22Rv1 (cell line): Measurements from ENCODE around the gene SLC6A8.

Experiments
- H3K27ac ChIP-seq: fragments of 450-650 bp; 2 replicates; pipeline ENCODE4 v1.5.1; 2017
- CTCF ChIP-seq: fragments of 450-650 bp; IDR thresholded peaks from 2 replicates; pipeline ENCODE4 v1.5.1; 2017; ENCODE audit warnings: mild to moderate bottlenecking
- ZFX ChIP-seq: fragments of 450-650 bp; IDR thresholded peaks from 2 replicates; pipeline ENCODE4 v1.6.1; 2017; ENCODE audit warnings: antibody characterized with exemption, borderline replicate concordance

SLC6A8 gene

GRCh38 chrX:153687121-153688039 lies at the start of gene SLC6A8:
TSS of gene SLC6A8 (plus strand) at chrX:153687926. CDS start at chrX:153688575, 649 bp downstream.
- H3K27ac ChIP-seq, result peak within 1 kb of the TSS; percentile 61
- TF ChIP-seq CTCF (0 out of 2 replicates have a peak, but pooled peaks have one; percentile 2), ZFX (no peak)

GRCh38 chrX:153638041-153638371 lies 49.7 kb upstream of the SLC6A8 start:
- H3K27ac ChIP-seq, result no peak overlapping the region
- no peak for TF ChIP-seq CTCF
- no peak for TF ChIP-seq ZFX

GRCh38 chrX:153638436-153639176 lies 49.1 kb upstream of the SLC6A8 start:
- TF ChIP-seq CTCF (no peak), ZFX (no peak)
- H3K27ac ChIP-seq, result no peak overlapping the region

GRCh38 chrX:153639177-153640044 lies 48.3 kb upstream of the SLC6A8 start:
- no peak overlapping the region for H3K27ac ChIP-seq
- TF ChIP-seq CTCF (no peak), ZFX (no peak)

- H3K27ac ChIP-seq, result no peak overlapping the region
- no peak for TF ChIP-seq CTCF
- no peak for TF ChIP-seq ZFX
These were observed 47.6 kb upstream of the SLC6A8 start for GRCh38 chrX:153640045-153640686.

GRCh38 chrX:153640736-153641575 lies 46.8 kb upstream of the SLC6A8 start:
- TF ChIP-seq CTCF (no peak), ZFX (no peak)
- no peak overlapping the region for H3K27ac ChIP-seq
